BE2C (cell line): ENCODE data around the gene PACRGL.

Source experiments
- DNase-seq: peaks from one replicate; pipeline ENCODE4 v3.0.0-alpha.2; 2020
- H3K27me3 ChIP-seq: fragments of 250-450 bp; sonication (Bioruptor Pico); 2 replicates; pipeline ENCODE4 v1.5.1; 2020; ENCODE audit warnings: mild to moderate bottlenecking
- H3K36me3 ChIP-seq: fragments of 250-450 bp; sonication (Bioruptor Pico); 2 replicates; pipeline ENCODE4 v1.5.1; 2020; ENCODE audit warnings: mild to moderate bottlenecking
- H3K4me1 ChIP-seq: fragments of 250-450 bp; sonication (Bioruptor Pico); 2 replicates; pipeline ENCODE4 v1.5.1; 2020
- H3K4me3 ChIP-seq: 2 replicates; pipeline ENCODE4 v1.5.1; 2011; ENCODE audit warnings: low read depth, low read length
- H3K9me3 ChIP-seq: fragments of 250-450 bp; sonication (Bioruptor Pico); 2 replicates; pipeline ENCODE4 v1.5.1; 2020
- TF ChIP-seq, protein P1 (sequence below): IDR thresholded peaks from 2 replicates; pipeline ENCODE4 v1.5.1; 2012; ENCODE audit warnings: mild to moderate bottlenecking, low read depth, low read length

The PACRGL gene

DNA sequence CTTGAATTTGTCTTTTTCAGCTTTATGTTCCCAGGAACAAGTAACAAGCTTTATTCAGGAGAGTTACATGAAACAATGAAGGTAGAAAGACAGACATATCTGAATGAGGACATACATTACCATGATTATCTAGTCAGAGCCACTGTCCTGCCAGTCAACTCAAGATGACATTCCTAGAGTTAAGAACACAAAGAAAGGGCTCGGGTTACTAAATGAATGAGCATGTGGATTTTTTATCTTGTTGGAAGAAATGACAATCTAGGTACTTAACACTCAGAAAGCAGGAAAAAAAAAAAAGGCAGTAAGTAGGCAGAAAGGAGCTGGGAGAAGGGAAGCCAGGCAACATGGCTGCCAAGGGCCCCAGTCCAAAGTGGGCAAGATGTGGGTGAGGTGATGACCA lies 28.0 kb upstream of the PACRGL start:
- no peak for DNase-seq
- no peaks in the 10 kb centered on the region for H3K9me3 ChIP-seq
- no peak overlapping the region for H3K4me3 ChIP-seq
- no peaks in the 10 kb centered on the region for H3K4me1 ChIP-seq
- peaks cover 4% of the 10 kb centered on the region; the same call in 1 of the 2 replicates for H3K27me3 ChIP-seq
- no peaks in the 10 kb centered on the region for H3K36me3 ChIP-seq
- TF ChIP-seq, protein P1, sequence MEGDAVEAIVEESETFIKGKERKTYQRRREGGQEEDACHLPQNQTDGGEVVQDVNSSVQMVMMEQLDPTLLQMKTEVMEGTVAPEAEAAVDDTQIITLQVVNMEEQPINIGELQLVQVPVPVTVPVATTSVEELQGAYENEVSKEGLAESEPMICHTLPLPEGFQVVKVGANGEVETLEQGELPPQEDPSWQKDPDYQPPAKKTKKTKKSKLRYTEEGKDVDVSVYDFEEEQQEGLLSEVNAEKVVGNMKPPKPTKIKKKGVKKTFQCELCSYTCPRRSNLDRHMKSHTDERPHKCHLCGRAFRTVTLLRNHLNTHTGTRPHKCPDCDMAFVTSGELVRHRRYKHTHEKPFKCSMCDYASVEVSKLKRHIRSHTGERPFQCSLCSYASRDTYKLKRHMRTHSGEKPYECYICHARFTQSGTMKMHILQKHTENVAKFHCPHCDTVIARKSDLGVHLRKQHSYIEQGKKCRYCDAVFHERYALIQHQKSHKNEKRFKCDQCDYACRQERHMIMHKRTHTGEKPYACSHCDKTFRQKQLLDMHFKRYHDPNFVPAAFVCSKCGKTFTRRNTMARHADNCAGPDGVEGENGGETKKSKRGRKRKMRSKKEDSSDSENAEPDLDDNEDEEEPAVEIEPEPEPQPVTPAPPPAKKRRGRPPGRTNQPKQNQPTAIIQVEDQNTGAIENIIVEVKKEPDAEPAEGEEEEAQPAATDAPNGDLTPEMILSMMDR: no peak

DNA sequence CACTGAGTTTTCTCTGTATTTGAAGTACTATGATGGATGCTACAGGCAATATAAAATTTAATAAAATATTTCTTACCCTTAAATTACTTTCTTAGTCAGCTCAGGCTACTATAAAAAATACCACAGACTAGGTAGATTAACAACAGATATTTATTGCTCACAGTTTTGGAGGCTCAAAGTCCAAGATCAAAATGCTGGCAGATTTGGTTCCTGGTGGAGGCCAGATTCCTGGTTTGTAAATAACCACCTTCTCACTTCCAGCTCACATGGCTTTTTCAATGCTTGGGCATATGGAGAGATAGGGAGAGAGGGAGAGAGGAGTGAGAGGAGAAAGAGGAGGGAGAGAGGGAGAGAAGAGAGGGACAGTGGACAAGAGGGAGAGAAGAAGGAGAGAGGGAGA lies 24.5 kb upstream of the PACRGL start:
- no peak for DNase-seq
- no peaks in the 10 kb centered on the region for H3K4me1 ChIP-seq
- H3K4me3 ChIP-seq: no peak overlapping the region
- H3K27me3 ChIP-seq: peaks cover 12% of the 10 kb centered on the region
- TF ChIP-seq, protein P1: no peak
- no peaks in the 10 kb centered on the region for H3K9me3 ChIP-seq
- H3K36me3 ChIP-seq: no peaks in the 10 kb centered on the region

DNA sequence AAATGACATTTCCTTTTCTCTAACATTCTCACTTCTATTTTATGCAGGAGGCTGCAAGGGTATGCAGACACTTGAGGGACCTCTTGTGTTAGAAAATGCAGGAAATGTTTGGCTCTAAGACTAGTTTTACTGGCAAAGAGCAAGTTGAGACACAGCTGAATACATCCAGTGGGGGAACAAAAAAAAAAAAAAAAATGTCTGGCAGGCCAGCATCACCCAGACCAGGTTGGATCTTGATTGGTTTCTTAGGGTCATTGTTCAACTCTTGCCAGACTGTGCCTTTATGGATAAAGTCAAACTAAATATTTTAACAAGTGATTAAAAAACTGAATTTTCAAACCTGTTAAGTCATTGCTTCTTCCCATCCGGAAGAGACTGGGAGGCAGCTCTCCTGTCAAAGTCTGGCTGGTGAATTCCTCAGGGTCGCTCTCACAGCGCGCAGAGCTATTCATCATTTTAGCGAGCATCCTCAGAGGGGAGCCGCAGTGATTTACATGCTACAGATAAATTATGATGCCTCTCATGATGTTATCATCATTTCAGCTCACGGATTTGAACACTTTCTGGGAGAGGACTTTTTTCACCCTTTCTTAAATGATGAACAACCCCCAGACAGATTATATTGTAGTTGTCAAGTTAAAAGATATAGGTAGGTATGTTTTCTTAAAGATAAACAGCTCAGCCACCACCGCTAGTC lies 23.6 kb upstream of the PACRGL start:
- Histone ChIP-seq H3K36me3 (no peaks in the 10 kb centered on the region), H3K4me3 (no peak overlapping the region), H3K9me3 (no peaks in the 10 kb centered on the region), H3K27me3 (peaks cover 21% of the 10 kb centered on the region), H3K4me1 (no peaks in the 10 kb centered on the region)
- TF ChIP-seq, protein P1: no peak
- no peak for DNase-seq

DNA sequence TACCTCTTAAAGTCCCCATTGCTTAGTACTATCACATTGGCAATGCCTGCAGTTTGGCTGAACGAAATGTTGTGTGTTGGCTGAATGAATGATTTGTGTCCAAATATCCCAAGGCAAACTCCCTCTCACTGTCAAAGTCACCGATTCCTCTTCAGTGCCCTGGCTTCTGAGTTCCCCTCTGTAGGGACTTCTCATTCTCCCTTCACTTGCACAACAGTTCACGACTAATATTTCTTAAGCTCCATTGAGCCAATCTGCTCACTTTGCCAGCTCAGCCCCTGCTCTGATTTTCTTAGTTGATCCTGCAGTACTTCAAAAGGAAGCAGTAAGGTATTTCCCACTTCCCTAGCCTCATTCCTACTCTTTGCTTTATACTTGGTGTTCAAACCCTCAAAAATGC lies 21.9 kb upstream of the PACRGL start:
- TF ChIP-seq, protein P1: no peak
- no peak for DNase-seq

DNA sequence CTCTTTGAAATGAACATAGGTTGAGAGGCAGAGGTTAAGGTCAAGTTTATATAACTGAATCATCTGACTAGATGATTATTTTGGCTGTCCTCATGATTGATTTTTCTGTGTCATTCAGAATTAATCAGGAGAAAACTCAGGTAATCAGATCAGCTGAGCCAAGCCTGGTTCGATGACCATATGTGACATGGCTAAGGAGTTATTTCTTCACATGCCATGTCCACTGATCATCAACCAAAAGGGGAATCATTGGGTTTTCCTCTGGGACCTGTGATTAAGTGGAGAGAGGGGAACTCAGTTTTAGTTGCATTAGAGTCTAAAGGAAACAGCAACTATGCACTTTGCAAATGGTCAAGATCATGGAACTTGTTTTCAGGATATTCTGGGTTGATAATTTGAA lies 20.3 kb upstream of the PACRGL start:
- H3K27me3 ChIP-seq: peaks cover 17% of the 10 kb centered on the region
- no peaks in the 10 kb centered on the region for H3K36me3 ChIP-seq
- no peaks in the 10 kb centered on the region for H3K9me3 ChIP-seq
- H3K4me1 ChIP-seq: no peaks in the 10 kb centered on the region
- no peak overlapping the region for H3K4me3 ChIP-seq
- TF ChIP-seq, protein P1: no peak
- no peak for DNase-seq

More for the DNA sequence above, 21.9 kb upstream of the PACRGL start:
- peaks cover 17% of the 10 kb centered on the region for H3K27me3 ChIP-seq
- no peak overlapping the region for H3K4me3 ChIP-seq
- H3K36me3 ChIP-seq: no peaks in the 10 kb centered on the region
- no peaks in the 10 kb centered on the region for H3K4me1 ChIP-seq
- no peaks in the 10 kb centered on the region for H3K9me3 ChIP-seq

DNA sequence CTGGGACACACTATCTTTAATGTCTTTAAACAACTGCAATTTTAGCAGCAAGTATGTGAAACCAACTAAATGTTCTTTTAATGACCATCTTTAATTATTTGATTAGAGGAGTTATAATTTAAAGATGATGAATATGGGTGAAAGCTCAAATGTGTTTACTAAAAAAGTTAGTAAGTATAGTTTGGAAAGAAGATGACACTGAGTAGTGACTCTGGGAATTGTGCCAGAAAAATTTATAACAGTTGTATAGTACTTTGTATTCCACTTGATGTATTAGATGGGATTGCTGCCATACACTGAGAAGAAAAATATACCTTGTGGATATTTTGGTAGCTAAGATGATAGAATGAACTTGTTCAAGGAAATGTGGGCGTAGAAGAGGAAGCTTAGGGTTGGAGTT lies 19.5 kb upstream of the PACRGL start:
- Histone ChIP-seq H3K4me1 (no peaks in the 10 kb centered on the region), H3K27me3 (peaks cover 17% of the 10 kb centered on the region), H3K9me3 (no peaks in the 10 kb centered on the region), H3K4me3 (no peak overlapping the region), H3K36me3 (no peaks in the 10 kb centered on the region)
- DNase-seq: no peak
- TF ChIP-seq, protein P1: no peak
